Body of pancreas (tissue), 4 donors: ENCODE measurements around the gene HGFAC.

ENCODE experiments used
- CTCF ChIP-seq, 7 experiments: fragments of 450-650 bp in 4 of 7; fragments of 200-600 bp in 3 of 7; sonication (generic) in 3 of 7; IDR thresholded peaks; one replicate each; pipeline ENCODE4 v1.5.1; 2016 to 2019; ENCODE audit warnings: antibody characterized with exemption in 7 of 7
- POLR2A ChIP-seq, 3 donors: fragments of 450-650 bp; IDR thresholded peaks; one replicate each; pipeline ENCODE4 v1.6.1; 2016; ENCODE audit warnings: antibody characterized with exemption in 3 of 3, mild to moderate bottlenecking in 2 of 3

GRCh38 chr4:3473181-3473950 is 31.6 kb downstream of the HGFAC start:
- TF ChIP-seq CTCF (IDR thresholded peaks at IDR 0.05) = no peak
- TF ChIP-seq POLR2A (IDR thresholded peaks at IDR 0.05) = no peak
